ENCODE measurements around the gene CTXN2.

- TF ChIP-seq CTCF (IDR thresholded peaks at IDR 0.05) (no peak), POLR2A (IDR thresholded peaks at IDR 0.05) (no peak)
Measured at GRCh38 chr15:48242535-48242934, 51.1 kb downstream of the CTXN2 start.
